IMR-90 (cell line): ENCODE results near the gene RELCH. TPM values are rescaled to one million over a fixed set of nuclear protein-coding genes. Genes with fewer than 3 reads are reported as not detected.

Experiments used
- ATAC-seq: fragments of 200-7000 bp; cut with Tn5 transposase; 2 replicates; pipeline ENCODE4 v1.9.1; 2020; ENCODE audit warnings: low read depth, mild to moderate bottlenecking, moderate library complexity
- BruUV-seq: library from RNA; stranded (reverse); fragments of 400-500 nt; replicated peaks from 2 replicates; lab custom pipeline; 2021; lab: Mats Ljungman, UMichigan
- CTCF ChIA-PET: fragments of 300-600 bp; formaldehyde crosslinking; extraction: SDS; loops from one replicate; lab custom pipeline; 2021; ENCODE audit warnings: antibody characterized with exemption; lab: Yijun Ruan, JAX
- POLR2A ChIA-PET: fragments of 300-600 bp; sonication (Branson Sonifier 250); formaldehyde crosslinking; loops from one replicate; lab custom pipeline; 2022; ENCODE audit warnings: antibody characterized with exemption; ENCODE audit not compliant: unreplicated experiment; lab: Charles Lee
- DNase-seq: peaks from one replicate; pipeline ENCODE4 v3.0.0; 2013
- H2AFZ ChIP-seq: replicated peaks from 2 replicates; pipeline ENCODE3; 2013; ENCODE audit warnings: low read length, mild to moderate bottlenecking; ENCODE audit not compliant: poor library complexity
- H2AK5ac ChIP-seq: 2 replicates; pipeline ENCODE4 v1.6.1; 2013; ENCODE audit warnings: low read depth, low read length, inconsistent platforms
- H2AK9ac ChIP-seq: replicated peaks from 2 replicates; pipeline ENCODE3; 2013; ENCODE audit warnings: mild to moderate bottlenecking, low read depth, low read length, moderate library complexity; ENCODE audit not compliant: poor library complexity
- H2BK120ac ChIP-seq: 2 replicates; pipeline ENCODE4 v1.6.1; 2013; ENCODE audit warnings: low read depth, low read length, inconsistent platforms
- H2BK15ac ChIP-seq: 3 replicates; pipeline ENCODE4 v1.6.1; 2013; ENCODE audit warnings: low read depth, low read length, inconsistent platforms
- H2BK20ac ChIP-seq: 2 replicates; pipeline ENCODE4 v1.6.1; 2013; ENCODE audit warnings: low read depth, mild to moderate bottlenecking, inconsistent platforms, low read length, moderate library complexity
- H2BK5ac ChIP-seq: 2 replicates; pipeline ENCODE4 v1.6.1; 2013; ENCODE audit warnings: mild to moderate bottlenecking, low read depth, low read length, inconsistent platforms; ENCODE audit not compliant: poor library complexity, severe bottlenecking
- H3K14ac ChIP-seq: replicated peaks from 2 replicates; pipeline ENCODE4 v1.6.1; 2013; ENCODE audit warnings: low read depth, low read length, inconsistent platforms
- H3K18ac ChIP-seq: 2 replicates; pipeline ENCODE4 v1.6.1; 2013; ENCODE audit warnings: low read depth, low read length, control low read depth
- H3K23ac ChIP-seq: 2 replicates; pipeline ENCODE4 v1.6.1; 2013; ENCODE audit warnings: low read depth, low read length, inconsistent platforms
- H3K27ac ChIP-seq: 2 replicates; pipeline ENCODE4 v1.5.1; 2013; ENCODE audit warnings: mild to moderate bottlenecking, control low read depth, low read length; ENCODE audit not compliant: insufficient read depth
- H3K27me3 ChIP-seq: 2 replicates; pipeline ENCODE4 v1.6.1; 2013; ENCODE audit warnings: low read length; ENCODE audit not compliant: control insufficient read depth, insufficient read depth
- H3K36me3 ChIP-seq: 2 replicates; pipeline ENCODE4 v1.6.1; 2013; ENCODE audit warnings: low read length, mixed read lengths; ENCODE audit not compliant: control insufficient read depth, insufficient read depth
- H3K4ac ChIP-seq: 2 replicates; pipeline ENCODE4 v1.6.1; 2013; ENCODE audit warnings: low read depth, low read length, inconsistent platforms
- H3K4me1 ChIP-seq: 2 replicates; pipeline ENCODE4 v1.6.1; 2013; ENCODE audit warnings: low read length, mixed read lengths; ENCODE audit not compliant: control insufficient read depth, insufficient read depth
- H3K4me2 ChIP-seq: 2 replicates; pipeline ENCODE4 v1.6.1; 2013; ENCODE audit warnings: low read depth, mild to moderate bottlenecking, control low read depth, low read length, moderate library complexity
- H3K4me3 ChIP-seq: 2 replicates; pipeline ENCODE4 v1.5.1; 2013; ENCODE audit warnings: low read depth, mild to moderate bottlenecking, control low read depth, low read length, moderate library complexity; ENCODE audit not compliant: insufficient read depth
- H3K56ac ChIP-seq: 2 replicates; pipeline ENCODE4 v1.6.1; 2013; ENCODE audit warnings: low read length, inconsistent platforms; ENCODE audit not compliant: insufficient read depth; ENCODE audit errors: extremely low read depth
- H3K79me1 ChIP-seq, 2 experiments: 2 replicates each; pipeline ENCODE4 v1.6.1; 2013; ENCODE audit warnings: low read length in 2 of 2, inconsistent platforms in 1 of 2, low read depth in 1 of 2
- H3K9ac ChIP-seq: 2 replicates; pipeline ENCODE4 v1.6.1; 2013; ENCODE audit warnings: low read depth, low read length, control low read depth
- H3K9me1 ChIP-seq: 2 replicates; pipeline ENCODE4 v1.6.1; 2013; ENCODE audit warnings: low read length, inconsistent platforms; ENCODE audit not compliant: insufficient read depth
- H3K9me3 ChIP-seq: 2 replicates; pipeline ENCODE4 v1.6.1; 2013; ENCODE audit warnings: low read length; ENCODE audit not compliant: control insufficient read depth, insufficient read depth
- H4K20me1 ChIP-seq: 2 replicates; pipeline ENCODE4 v1.6.1; 2013; ENCODE audit warnings: low read length, inconsistent platforms; ENCODE audit not compliant: insufficient read depth
- H4K5ac ChIP-seq: 2 replicates; pipeline ENCODE4 v1.6.1; 2013; ENCODE audit warnings: mild to moderate bottlenecking, low read depth, low read length, control low read depth
- H4K8ac ChIP-seq, 2 experiments: 2 replicates each; pipeline ENCODE4 v1.6.1; 2013; ENCODE audit warnings: low read depth in 2 of 2, low read length in 2 of 2, control low read depth in 1 of 2, inconsistent platforms in 1 of 2
- H4K91ac ChIP-seq: 2 replicates; pipeline ENCODE4 v1.6.1; 2013; ENCODE audit warnings: low read depth, low read length, inconsistent platforms; ENCODE audit not compliant: insufficient read depth
- CEBPB ChIP-seq: IDR thresholded peaks from 2 replicates; pipeline ENCODE4 v1.6.1; 2012; ENCODE audit warnings: low read depth, low read length, improper control_type of control experiment
- FOS ChIP-seq: fragments of 150-350 bp; IDR thresholded peaks from 2 replicates; pipeline ENCODE4 v1.6.1; 2016; ENCODE audit warnings: low read depth, low read length
- POLR2A ChIP-seq: IDR thresholded peaks from 2 replicates; pipeline ENCODE4 v1.6.1; 2012; ENCODE audit warnings: mild to moderate bottlenecking, low read depth, low read length
- WGBS, 2 experiments: methylation state at CpG; one replicate each; pipeline versions ENCODE4 v1.1.5 to v1.1.7; 2013; ENCODE audit warnings: missing lambda C conversion rate in 2 of 2; ENCODE audit not compliant: insufficient read length in 1 of 2; ENCODE audit errors: extremely low coverage in 2 of 2; 5-methylcytosine and 5-hydroxymethylcytosine counted together
- dilution Hi-C: fragments of 300-500 bp; cut with HindIII; formaldehyde crosslinking; loops from one replicate; pipeline ENCODE4 v1.14.3; 2018; ENCODE audit warnings: low sequenced_read_pairs; ENCODE audit not compliant: unreplicated experiment
- in situ Hi-C: fragments of 300-500 bp; cut with MboI; formaldehyde crosslinking; loops from 3 replicates; pipeline ENCODE4 v1.14.3; 2019; ENCODE audit warnings: low sequenced_read_pairs, inconsistent platforms, mixed read lengths
- intact Hi-C: fragments of 100-400 bp; cut with micrococcal nuclease; formaldehyde crosslinking; loops from 2 replicates; pipeline ENCODE4 v1.10.0; 2022
- polyA plus RNA-seq, 3 experiments: library from polyadenylated mRNA; depleted of rRNA; stranded (reverse); fragments of >200 nt; gene quantifications; 2 replicates each; pipeline ENCODE4 v1.2.3, GENCODE V29; 2012; ENCODE audit warnings: low replicate concordance in 1 of 3
- total RNA-seq: library from RNA; depleted of rRNA; stranded (reverse); fragments of >200 nt; gene quantifications from 2 replicates; pipeline ENCODE4 v1.2.3, GENCODE V29; 2012

The RELCH gene
- total and polyA plus RNA-seq, 2 of the 4 experiments (the other 2 are of a cell fraction) = 14.4 to 52.5 TPM

GRCh38 chr18:62198259-62198658 lies 11.2 kb downstream of the RELCH start:
- no peak overlapping the region for H4K91ac ChIP-seq
- H3K4me3 ChIP-seq = no peak overlapping the region
- CTCF ChIA-PET = interaction anchor here (1.5 to 1.7 kb wide), 2 partner anchors 11 to 12 kb away, joined by 3 to 6 read pairs; partner anchors contain the start of gene PIGN
- H4K20me1 ChIP-seq = peaks cover 29% of the 10 kb centered on the region
- in situ Hi-C loops = loop anchor here (25.0 kb wide), 2 partner anchors 514 to 789 kb away; partner anchors contain the start of gene PHLPP1
- no peak overlapping the region for H2BK15ac ChIP-seq
- no peak overlapping the region for H3K23ac ChIP-seq
- H3K9me3 ChIP-seq = no peaks in the 10 kb centered on the region
- H3K79me1 ChIP-seq = peaks cover 30 to 35% of the 10 kb centered on the region in 2 experiments
- no peak overlapping the region for H2BK5ac ChIP-seq
- H3K56ac ChIP-seq = no peak overlapping the region
- no peak overlapping the region for H3K14ac ChIP-seq
- no peaks in the 10 kb centered on the region; the same call in 1 of the 2 replicates for H3K9me1 ChIP-seq
- H2BK20ac ChIP-seq = no peak overlapping the region
- BruUV-seq = no TSS peak
- no peak overlapping the region for H3K27ac ChIP-seq
- intact Hi-C loops = no loop called here
- no peak for ATAC-seq
- H4K8ac ChIP-seq = no peak overlapping the region
- H2AK9ac ChIP-seq = no peak overlapping the region
- H2BK120ac ChIP-seq = no peak overlapping the region
- H3K9ac ChIP-seq = no peak overlapping the region
- no peak overlapping the region for H2AK5ac ChIP-seq
- no peak for DNase-seq
- H3K4ac ChIP-seq = no peak overlapping the region
- no peak overlapping the region for H4K5ac ChIP-seq
- TF ChIP-seq CEBPB (no peak), FOS (no peak), POLR2A (no peak)
- no peak overlapping the region for H3K18ac ChIP-seq
- H3K4me2 ChIP-seq = no peak overlapping the region
- no peaks in the 10 kb centered on the region for H3K36me3 ChIP-seq
- no CpG with 5 or more reads among the region's 2 CpGs for WGBS, 2 experiments
- POLR2A ChIA-PET = no interaction called here
- dilution Hi-C loops = no loop called here
- peaks cover 2% of the 10 kb centered on the region; the same call in 1 of the 2 replicates for H3K4me1 ChIP-seq
- no peaks in the 10 kb centered on the region for H3K27me3 ChIP-seq
- H2AFZ ChIP-seq = no peak overlapping the region
